Astrocyte of the spinal cord (primary cell): ENCODE results near the gene RND2.

Experiments used
- DNase-seq: peaks from one replicate; pipeline ENCODE4 v3.0.0; 2011; ENCODE audit warnings: low read depth, low spot score
- H3K4me3 ChIP-seq: 2 replicates; pipeline ENCODE4 v1.5.1; 2011; ENCODE audit warnings: low read depth, mild to moderate bottlenecking, low read length, moderate library complexity
- CTCF ChIP-seq: IDR thresholded peaks from 2 replicates; pipeline ENCODE4 v1.5.1; 2012; ENCODE audit warnings: low read depth, mild to moderate bottlenecking, low read length, inconsistent platforms
- in situ Hi-C: cut with HindIII; loops from 2 replicates; pipeline ENCODE4 v1.10.0; 2017; ENCODE audit warnings: low sequenced_read_pairs

RND2 gene

DNA sequence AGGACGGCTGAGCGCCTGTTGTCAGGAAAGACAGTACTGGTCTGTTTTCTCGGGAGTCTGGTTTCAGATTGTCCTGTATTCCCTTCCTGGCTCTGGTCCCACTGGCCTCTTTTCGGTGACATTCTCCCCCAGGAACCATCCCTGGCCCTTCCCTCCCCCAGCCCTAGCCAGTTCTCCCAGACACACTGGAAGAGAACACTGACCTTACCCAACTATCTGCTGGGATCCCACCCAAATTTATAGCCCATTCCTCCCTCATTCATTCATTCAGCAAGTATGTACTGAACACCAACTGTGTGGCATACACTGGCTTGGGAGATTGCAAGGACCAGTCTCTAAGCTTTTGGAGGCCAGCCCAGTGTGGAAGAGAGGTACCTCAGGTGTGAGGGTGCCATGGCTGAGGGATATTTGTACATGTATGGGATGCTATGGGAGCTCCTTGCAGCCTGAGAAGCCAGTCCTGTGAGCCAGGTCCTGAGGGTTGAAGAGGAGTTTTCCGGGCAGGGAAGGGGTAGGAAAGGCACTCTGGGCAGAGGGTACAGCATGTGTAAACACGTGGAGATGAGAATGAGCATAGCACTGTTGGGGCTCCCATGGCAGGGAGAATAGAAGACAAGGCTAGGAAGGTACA, 5.2 kb downstream of the RND2 start:
- in situ Hi-C loops: no loop called here
- no peak overlapping the region for H3K4me3 ChIP-seq
- TF ChIP-seq CTCF: no peak
- DNase-seq: no peak

DNA sequence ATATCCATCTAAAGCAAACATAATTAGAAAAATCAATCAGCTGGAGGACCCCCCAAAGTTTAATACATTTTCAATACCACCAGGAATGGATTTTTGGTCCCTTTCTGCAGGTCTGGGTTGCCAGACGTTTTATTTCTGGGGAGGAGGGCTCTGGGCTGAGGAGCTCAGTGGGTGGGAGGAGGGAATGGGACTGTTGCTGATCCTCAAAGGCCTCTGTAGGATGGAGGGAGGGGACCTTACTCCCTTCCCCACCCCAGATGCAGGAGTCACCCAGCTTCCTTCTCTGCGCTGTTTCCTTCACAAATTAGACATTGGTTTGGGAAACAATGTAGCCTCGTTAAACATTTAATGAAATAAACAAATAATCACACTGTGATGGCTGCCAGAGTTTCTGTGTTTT, 6.6 kb downstream of the RND2 start:
- no peak overlapping the region for H3K4me3 ChIP-seq
- DNase-seq: no peak
- no peak for TF ChIP-seq CTCF
- in situ Hi-C loops: no loop called here

DNA sequence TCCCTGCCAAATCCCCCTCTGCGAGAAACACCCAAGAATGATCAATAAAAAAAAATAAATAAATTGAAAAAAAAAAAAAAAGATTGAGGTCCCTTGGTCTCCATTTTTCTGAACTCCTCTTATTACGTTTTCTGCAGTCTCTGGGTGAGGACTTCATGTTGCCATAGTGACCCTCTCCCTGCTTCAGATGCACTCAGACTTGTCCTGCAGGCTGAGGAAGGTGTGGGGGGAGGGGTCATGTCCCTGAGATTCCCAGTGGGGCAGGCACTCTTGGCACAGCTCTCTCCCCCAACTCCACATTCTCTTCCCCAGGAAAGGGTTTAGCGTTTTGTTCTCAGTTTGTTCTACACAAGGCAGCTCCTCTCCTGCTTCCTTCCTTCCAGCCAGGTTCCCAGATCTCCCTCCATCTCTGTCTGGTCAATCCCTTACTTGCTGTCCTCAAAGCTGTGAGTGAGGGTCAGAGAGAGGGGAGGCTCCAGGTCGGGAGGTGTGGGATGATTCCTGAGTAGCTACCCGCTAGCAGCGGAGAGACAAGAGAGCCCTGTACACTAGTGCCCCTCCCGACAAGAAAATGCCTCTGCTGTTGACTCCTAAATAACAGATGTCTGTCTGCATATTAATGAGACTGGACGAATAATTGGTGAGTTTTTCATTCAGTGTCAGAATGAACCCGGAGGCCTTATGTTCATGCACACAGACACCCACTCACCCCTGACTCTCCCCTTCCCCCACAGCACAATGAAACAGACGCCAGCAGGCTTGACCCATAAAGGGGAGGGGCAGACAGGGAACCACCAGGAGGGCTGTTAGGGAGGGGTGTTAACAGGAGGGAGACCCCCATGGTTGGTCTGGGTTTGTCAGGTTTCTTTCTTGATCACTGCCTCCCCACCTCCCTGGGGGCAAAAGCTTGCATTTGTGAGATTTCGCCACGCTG, 9.2 kb downstream of the RND2 start:
- DNase-seq: no peak
- no peak overlapping the region for H3K4me3 ChIP-seq
- in situ Hi-C loops: no loop called here
- no peak for TF ChIP-seq CTCF

DNA sequence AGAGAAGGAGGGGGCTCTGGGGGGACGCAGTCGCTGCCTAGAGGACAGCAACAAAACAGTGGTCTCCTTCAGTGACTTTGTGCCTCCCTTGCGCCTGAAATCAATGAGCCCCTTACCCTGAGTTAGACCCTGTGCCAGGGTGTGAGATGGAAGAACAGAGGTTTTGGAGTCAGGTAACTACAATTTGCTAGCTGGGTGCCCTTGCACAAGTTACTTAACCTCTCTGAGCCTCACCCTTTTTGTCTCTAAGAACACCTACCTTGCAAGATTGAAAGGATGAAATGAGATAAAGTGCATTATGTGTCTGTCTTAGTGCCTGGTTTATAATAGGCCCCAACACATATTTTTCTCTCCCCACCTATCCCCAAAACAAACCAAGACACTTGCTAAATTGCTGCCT, 9.9 kb downstream of the RND2 start:
- TF ChIP-seq CTCF: no peak
- in situ Hi-C loops: no loop called here
- DNase-seq: no peak
- no peak overlapping the region for H3K4me3 ChIP-seq

DNA sequence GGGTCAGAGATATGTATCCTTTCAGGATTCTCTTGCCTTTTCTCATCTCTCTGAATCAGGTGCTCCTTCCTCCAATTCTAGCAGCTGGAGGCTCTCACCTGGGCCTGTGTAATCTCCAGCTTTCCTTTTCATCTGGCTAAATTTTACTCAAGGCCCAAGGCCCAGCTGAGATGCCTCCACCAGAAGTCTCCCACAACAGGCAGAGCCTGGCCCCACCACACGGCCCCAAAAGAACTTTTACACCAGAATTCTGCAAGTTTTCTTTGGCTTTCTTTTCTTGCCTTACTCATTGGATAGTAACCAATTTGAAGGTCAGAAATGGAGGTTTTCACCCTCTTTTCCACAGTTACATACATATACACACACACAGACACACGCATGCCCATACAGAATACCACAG, 14.6 kb downstream of the RND2 start:
- in situ Hi-C loops: no loop called here
- no peak overlapping the region for H3K4me3 ChIP-seq
- no peak for TF ChIP-seq CTCF
- DNase-seq: no peak

GRCh38 chr17:43040655-43041054, 15.6 kb downstream of the RND2 start:
- in situ Hi-C loops: no loop called here
- DNase-seq: no peak
- TF ChIP-seq CTCF: no peak
- no peak overlapping the region for H3K4me3 ChIP-seq
